Hepatocyte (in vitro differentiated cells): Measurements from ENCODE around the gene TMEM238.

Experiments
- EZH2 ChIP-seq: fragments of 200-600 bp; sonication (generic); IDR thresholded peaks from 2 replicates; pipeline ENCODE4 v1.6.1; 2016; ENCODE audit warnings: antibody characterized with exemption, mild to moderate bottlenecking, borderline replicate concordance
- EZH2phosphoT487 ChIP-seq: fragments of 200-600 bp; sonication (generic); IDR thresholded peaks from one replicate; pipeline ENCODE4 v1.6.1; 2018; ENCODE audit warnings: antibody characterized with exemption, mild to moderate bottlenecking, low read depth, moderate library complexity; ENCODE audit not compliant: unreplicated experiment, severe bottlenecking
- TF ChIP-seq, protein P1 (sequence below): fragments of 200-600 bp; sonication (generic); IDR thresholded peaks from 2 replicates; pipeline ENCODE4 v1.5.1; 2016; ENCODE audit warnings: antibody characterized with exemption, mild to moderate bottlenecking; ENCODE audit not compliant: poor library complexity

DNA sequence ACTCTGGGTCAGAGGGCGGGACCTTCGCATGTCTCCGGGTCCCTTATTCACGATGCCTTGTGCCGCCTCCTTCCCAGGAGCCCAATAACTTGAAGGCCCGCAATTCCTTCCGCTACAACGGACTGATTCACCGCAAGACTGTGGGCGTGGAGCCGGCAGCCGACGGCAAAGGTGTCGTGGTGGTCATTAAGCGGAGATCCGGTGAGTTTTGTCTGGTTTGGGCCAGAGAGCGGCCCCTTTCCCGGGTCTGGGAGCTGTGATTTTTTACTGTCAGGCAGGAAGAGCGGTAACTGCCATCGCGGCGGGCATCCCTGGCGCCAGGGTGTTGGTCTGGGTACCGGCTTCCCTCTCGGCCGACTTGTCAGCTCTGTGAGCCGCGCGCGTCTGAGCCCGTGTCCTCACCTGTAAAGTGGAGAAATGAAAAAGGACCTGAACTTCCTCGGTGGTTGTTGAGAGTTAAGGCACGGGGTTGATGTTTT lies 2.4 kb upstream of the TMEM238 start:
- TF ChIP-seq, protein P1, sequence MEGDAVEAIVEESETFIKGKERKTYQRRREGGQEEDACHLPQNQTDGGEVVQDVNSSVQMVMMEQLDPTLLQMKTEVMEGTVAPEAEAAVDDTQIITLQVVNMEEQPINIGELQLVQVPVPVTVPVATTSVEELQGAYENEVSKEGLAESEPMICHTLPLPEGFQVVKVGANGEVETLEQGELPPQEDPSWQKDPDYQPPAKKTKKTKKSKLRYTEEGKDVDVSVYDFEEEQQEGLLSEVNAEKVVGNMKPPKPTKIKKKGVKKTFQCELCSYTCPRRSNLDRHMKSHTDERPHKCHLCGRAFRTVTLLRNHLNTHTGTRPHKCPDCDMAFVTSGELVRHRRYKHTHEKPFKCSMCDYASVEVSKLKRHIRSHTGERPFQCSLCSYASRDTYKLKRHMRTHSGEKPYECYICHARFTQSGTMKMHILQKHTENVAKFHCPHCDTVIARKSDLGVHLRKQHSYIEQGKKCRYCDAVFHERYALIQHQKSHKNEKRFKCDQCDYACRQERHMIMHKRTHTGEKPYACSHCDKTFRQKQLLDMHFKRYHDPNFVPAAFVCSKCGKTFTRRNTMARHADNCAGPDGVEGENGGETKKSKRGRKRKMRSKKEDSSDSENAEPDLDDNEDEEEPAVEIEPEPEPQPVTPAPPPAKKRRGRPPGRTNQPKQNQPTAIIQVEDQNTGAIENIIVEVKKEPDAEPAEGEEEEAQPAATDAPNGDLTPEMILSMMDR: no peak
- no peak for TF ChIP-seq EZH2
- TF ChIP-seq EZH2phosphoT487: no peak
